Endodermal cell (in vitro differentiated cells): ENCODE data around the gene RYR3. TPM values are rescaled to one million over a fixed set of nuclear protein-coding genes. Genes with fewer than 3 reads are reported as not detected.

ENCODE experiments used
- DNase-seq: peaks from one replicate; pipeline ENCODE4 v3.0.0-alpha.2; 2017
- H3K27ac ChIP-seq: 2 replicates; pipeline ENCODE4 v1.5.1; 2013; ENCODE audit warnings: mild to moderate bottlenecking, low read depth, low read length, moderate library complexity
- H3K27me3 ChIP-seq: 2 replicates; pipeline ENCODE4 v1.6.1; 2013; ENCODE audit warnings: mild to moderate bottlenecking, low read length, moderate library complexity; ENCODE audit not compliant: insufficient read depth, control insufficient read depth, poor library complexity, severe bottlenecking
- H3K36me3 ChIP-seq: 2 replicates; pipeline ENCODE4 v1.7.0; 2013; ENCODE audit warnings: mild to moderate bottlenecking, low read length, moderate library complexity; ENCODE audit not compliant: control insufficient read depth, insufficient read depth
- H3K4me1 ChIP-seq: one replicate; pipeline ENCODE4 v1.7.0; 2013; ENCODE audit warnings: low read length; ENCODE audit not compliant: control insufficient read depth, insufficient read depth
- H3K4me3 ChIP-seq: 2 replicates; pipeline ENCODE4 v1.5.1; 2013; ENCODE audit warnings: mild to moderate bottlenecking, low read length, moderate library complexity
- H3K9ac ChIP-seq: 2 replicates; pipeline ENCODE4 v1.6.1; 2013; ENCODE audit warnings: mild to moderate bottlenecking, low read length, moderate library complexity; ENCODE audit not compliant: poor library complexity, severe bottlenecking; ENCODE audit errors: extremely low read depth
- H3K9me3 ChIP-seq: 2 replicates; pipeline ENCODE4 v1.6.1; 2013; ENCODE audit warnings: mild to moderate bottlenecking, low read length, moderate library complexity; ENCODE audit not compliant: control insufficient read depth
- H3K27ac Mint-ChIP-seq: 2 replicates; pipeline ENCODE4 v1.8.0; 2020; ENCODE audit warnings: mixed read lengths
- H3K27me3 Mint-ChIP-seq: 2 replicates; pipeline ENCODE4 v1.8.0; 2021; ENCODE audit warnings: mild to moderate bottlenecking, mixed read lengths; ENCODE audit not compliant: insufficient read depth
- H3K36me3 Mint-ChIP-seq: 2 replicates; pipeline ENCODE4 v1.8.0; 2020; ENCODE audit warnings: low read depth, mixed read lengths
- H3K4me1 Mint-ChIP-seq: 2 replicates; pipeline ENCODE4 v1.8.0; 2020; ENCODE audit warnings: mixed read lengths
- H3K4me3 Mint-ChIP-seq: 2 replicates; pipeline ENCODE4 v1.8.0; 2020; ENCODE audit warnings: mild to moderate bottlenecking, moderate library complexity, mixed read lengths
- H3K9me3 Mint-ChIP-seq: 2 replicates; pipeline ENCODE4 v1.8.0; 2020; ENCODE audit warnings: mild to moderate bottlenecking, mixed read lengths
- WGBS, 2 experiments: methylation state at CpG; one replicate each; pipeline versions ENCODE4 v1.1.5 to v1.1.7; 2013; ENCODE audit warnings: missing lambda C conversion rate in 2 of 2, mixed read lengths in 1 of 2; ENCODE audit not compliant: insufficient coverage in 1 of 2, insufficient read length in 1 of 2; 5-methylcytosine and 5-hydroxymethylcytosine counted together
- total RNA-seq, 2 donors: library from RNA; stranded (reverse); fragmentation: NEBNext Ultra II Directional in 1 of 2; extraction: Animal tissue kit (Norgen Biotek cat#: 25700) in 1 of 2; gene quantifications; 2 replicates in 1 of 2; 3 replicates in 1 of 2; pipeline ENCODE4 v1.2.1, GENCODE V29; 2021
- TF ChIP-seq, protein P1 (sequence below): fragments of 200-600 bp; sonication (generic); conservative IDR thresholded peaks from 2 replicates; pipeline ENCODE4 v1.5.0; 2021; ENCODE audit warnings: antibody characterized with exemption, mild to moderate bottlenecking

RYR3 gene
- total RNA-seq, 2 donors from 2014 or later = 0.71 to 1.4 TPM

DNA sequence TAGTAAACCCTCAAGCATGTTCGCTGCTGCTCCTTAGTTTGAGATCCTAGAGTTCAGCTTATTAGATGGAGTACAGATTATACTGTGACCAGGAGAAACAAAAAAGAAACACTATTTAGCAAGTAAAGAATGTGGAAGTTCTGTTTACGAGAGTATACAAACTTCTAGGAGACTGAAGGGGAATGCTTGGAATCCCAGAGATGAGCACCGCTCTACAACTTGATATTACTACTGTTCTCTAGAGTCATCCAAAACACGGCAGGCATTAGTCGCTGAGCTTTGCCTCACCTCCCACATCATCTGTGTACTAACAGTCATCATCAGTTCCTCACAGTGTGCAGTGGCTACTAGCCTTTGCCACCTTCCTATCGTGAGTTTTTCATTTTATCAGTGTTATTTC is 536.1 kb downstream of the RYR3 start:
- H3K4me1 Mint-ChIP-seq = peaks cover 4% of the 10 kb centered on the region

DNA sequence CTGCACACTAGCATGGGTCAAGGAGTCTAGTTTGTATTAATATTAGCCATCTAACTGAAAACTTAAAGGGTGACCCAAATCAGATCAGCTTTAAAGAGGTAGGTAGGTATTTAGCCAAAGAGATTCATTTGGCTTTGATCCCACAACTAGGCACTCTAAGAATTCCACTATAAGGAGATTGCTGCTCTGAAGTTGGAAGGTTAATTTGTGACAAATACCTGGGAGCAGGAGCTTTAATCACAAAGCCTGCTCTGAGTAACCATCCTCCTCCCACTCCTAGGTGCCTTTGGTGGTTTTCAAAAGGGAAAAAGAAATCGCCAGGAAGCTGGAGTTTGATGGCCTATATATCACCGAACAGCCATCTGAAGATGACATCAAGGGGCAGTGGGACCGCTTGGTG is 537.2 kb downstream of the RYR3 start:
- 92% methylated on average over 2 to 3 of the region's 3 CpGs for WGBS, 2 experiments
- no peak overlapping the region for H3K27ac Mint-ChIP-seq
- no peak overlapping the region for H3K9ac ChIP-seq
- no peak for DNase-seq
- H3K9me3 Mint-ChIP-seq = no peaks in the 10 kb centered on the region
- no peaks in the 10 kb centered on the region for H3K27me3 ChIP-seq
- no peak overlapping the region for H3K4me3 ChIP-seq
- no peaks in the 10 kb centered on the region for H3K4me1 ChIP-seq
- TF ChIP-seq, protein P1, sequence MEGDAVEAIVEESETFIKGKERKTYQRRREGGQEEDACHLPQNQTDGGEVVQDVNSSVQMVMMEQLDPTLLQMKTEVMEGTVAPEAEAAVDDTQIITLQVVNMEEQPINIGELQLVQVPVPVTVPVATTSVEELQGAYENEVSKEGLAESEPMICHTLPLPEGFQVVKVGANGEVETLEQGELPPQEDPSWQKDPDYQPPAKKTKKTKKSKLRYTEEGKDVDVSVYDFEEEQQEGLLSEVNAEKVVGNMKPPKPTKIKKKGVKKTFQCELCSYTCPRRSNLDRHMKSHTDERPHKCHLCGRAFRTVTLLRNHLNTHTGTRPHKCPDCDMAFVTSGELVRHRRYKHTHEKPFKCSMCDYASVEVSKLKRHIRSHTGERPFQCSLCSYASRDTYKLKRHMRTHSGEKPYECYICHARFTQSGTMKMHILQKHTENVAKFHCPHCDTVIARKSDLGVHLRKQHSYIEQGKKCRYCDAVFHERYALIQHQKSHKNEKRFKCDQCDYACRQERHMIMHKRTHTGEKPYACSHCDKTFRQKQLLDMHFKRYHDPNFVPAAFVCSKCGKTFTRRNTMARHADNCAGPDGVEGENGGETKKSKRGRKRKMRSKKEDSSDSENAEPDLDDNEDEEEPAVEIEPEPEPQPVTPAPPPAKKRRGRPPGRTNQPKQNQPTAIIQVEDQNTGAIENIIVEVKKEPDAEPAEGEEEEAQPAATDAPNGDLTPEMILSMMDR = no peak
- H3K27me3 Mint-ChIP-seq = no peaks in the 10 kb centered on the region
- H3K36me3 Mint-ChIP-seq = no peaks in the 10 kb centered on the region
- no peaks in the 10 kb centered on the region for H3K9me3 ChIP-seq
- peaks cover 6% of the 10 kb centered on the region for H3K4me1 Mint-ChIP-seq
- no peak overlapping the region for H3K27ac ChIP-seq
- H3K36me3 ChIP-seq = no peaks in the 10 kb centered on the region
- no peak overlapping the region for H3K4me3 Mint-ChIP-seq

More for the DNA sequence above, 536.1 kb downstream of the RYR3 start:
- Histone ChIP-seq H3K27me3 (no peaks in the 10 kb centered on the region), H3K36me3 (no peaks in the 10 kb centered on the region), H3K9me3 (no peaks in the 10 kb centered on the region), H3K9ac (no peak overlapping the region), H3K27ac (no peak overlapping the region), H3K4me3 (no peak overlapping the region), H3K4me1 (no peaks in the 10 kb centered on the region)
- WGBS, 2 experiments = 90 to 94% methylated on average over 6 of the region's 6 CpGs
- Mint-ChIP-seq H3K27me3 (no peaks in the 10 kb centered on the region), H3K4me3 (no peak overlapping the region), H3K9me3 (no peaks in the 10 kb centered on the region), H3K27ac (no peak overlapping the region), H3K36me3 (no peaks in the 10 kb centered on the region)
- DNase-seq = no peak
- TF ChIP-seq, protein P1 = no peak

DNA sequence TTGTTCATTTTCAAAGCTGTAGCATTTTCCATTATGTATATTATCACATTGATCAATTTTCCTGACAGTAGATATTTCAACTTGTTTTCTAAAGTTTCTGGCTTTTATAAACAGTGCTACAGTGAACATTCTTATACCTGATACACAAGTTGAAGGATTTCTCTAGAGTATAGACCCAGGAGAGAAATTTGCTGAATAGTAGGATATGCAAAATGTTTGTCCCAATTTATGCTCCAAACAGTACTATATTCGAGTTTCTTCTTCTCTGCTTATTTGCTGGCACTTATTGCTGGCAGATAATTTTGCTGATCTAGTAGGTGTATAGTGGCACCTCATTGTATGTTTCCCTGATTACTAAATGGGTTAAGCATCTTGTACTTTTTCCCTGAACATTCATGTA is 540.3 kb downstream of the RYR3 start:
- H3K4me3 Mint-ChIP-seq = no peak overlapping the region
- no peaks in the 10 kb centered on the region for H3K27me3 Mint-ChIP-seq
- no peak overlapping the region for H3K27ac ChIP-seq
- no peak overlapping the region for H3K4me3 ChIP-seq
- no peak for DNase-seq
- H3K9me3 ChIP-seq = no peaks in the 10 kb centered on the region
- no peaks in the 10 kb centered on the region for H3K36me3 Mint-ChIP-seq
- H3K9me3 Mint-ChIP-seq = no peaks in the 10 kb centered on the region
- 100% methylated on average over 1 of the region's 1 CpG for WGBS, 2 experiments
- H3K9ac ChIP-seq = no peak overlapping the region
- no peak overlapping the region for H3K27ac Mint-ChIP-seq
- H3K4me1 ChIP-seq = no peaks in the 10 kb centered on the region
- H3K36me3 ChIP-seq = no peaks in the 10 kb centered on the region
- no peaks in the 10 kb centered on the region for H3K27me3 ChIP-seq
- TF ChIP-seq, protein P1 = no peak
- H3K4me1 Mint-ChIP-seq = peaks cover 8% of the 10 kb centered on the region
